ENCODE measurements around the gene PDIA5.

The PDIA5 gene

GRCh38 chr3:123036352-123037014 lies 30.3 kb upstream of the PDIA5 start:
- peak; percentile 51 to 58 for DNase-seq (ENCODE audit: low read depth in 1 of 2, low spot score in 1 of 2)
- TF ChIP-seq SPI1 (IDR thresholded peaks at IDR 0.05; ENCODE audit: borderline replicate concordance, low read depth) = no peak
- no peak for TF ChIP-seq REST (IDR thresholded peaks at IDR 0.05; ENCODE audit: insufficient replicate concordance, low read depth)
- TF ChIP-seq POLR2AphosphoS5 (IDR thresholded peaks at IDR 0.05; ENCODE audit: low read depth) = peak; percentile 35; the same call in 1 of the 2 replicates
- Histone ChIP-seq H3K27ac (replicated peaks) (no peak overlapping the region), H3K4me3 (replicated peaks; ENCODE audit: insufficient read depth, low read length) (no peak overlapping the region), H3K27me3 (ENCODE audit: insufficient read depth, poor library complexity, severe bottlenecking) (no peaks in the 10 kb centered on the region)

- H3K27ac ChIP-seq (replicated peaks) = no peak overlapping the region
- H3K4me3 ChIP-seq (replicated peaks; ENCODE audit: insufficient read depth, low read length) = no peak overlapping the region
- TF ChIP-seq SPI1 (IDR thresholded peaks at IDR 0.05; ENCODE audit: borderline replicate concordance, low read depth) (no peak), GABPA (IDR thresholded peaks at IDR 0.05; ENCODE audit: low read depth) (no peak), REST (IDR thresholded peaks at IDR 0.05; ENCODE audit: insufficient replicate concordance, low read depth) (no peak), POLR2AphosphoS5 (IDR thresholded peaks at IDR 0.05; ENCODE audit: low read depth) (no peak), CTCF (IDR thresholded peaks at IDR 0.05; ENCODE audit: insufficient read depth, low read length) (no peak)
- no peak for DNase-seq (ENCODE audit: low read depth in 1 of 2, low spot score in 1 of 2)
- no peaks in the 10 kb centered on the region for H3K27me3 ChIP-seq (ENCODE audit: insufficient read depth, poor library complexity, severe bottlenecking)
These were observed 29.8 kb upstream of the PDIA5 start for GRCh38 chr3:123037015-123037375.

- Histone ChIP-seq H3K27ac (replicated peaks) (no peak overlapping the region), H3K4me3 (replicated peaks; ENCODE audit: insufficient read depth, low read length) (no peak overlapping the region), H3K27me3 (ENCODE audit: insufficient read depth, poor library complexity, severe bottlenecking) (no peaks in the 10 kb centered on the region)
- TF ChIP-seq SPI1 (IDR thresholded peaks at IDR 0.05; ENCODE audit: borderline replicate concordance, low read depth) (no peak), GABPA (IDR thresholded peaks at IDR 0.05; ENCODE audit: low read depth) (no peak), CTCF (IDR thresholded peaks at IDR 0.05; ENCODE audit: insufficient read depth, low read length) (no peak), POLR2AphosphoS5 (IDR thresholded peaks at IDR 0.05; ENCODE audit: low read depth) (no peak), REST (IDR thresholded peaks at IDR 0.05; ENCODE audit: insufficient replicate concordance, low read depth) (no peak)
- no peak for DNase-seq (ENCODE audit: low read depth in 1 of 2, low spot score in 1 of 2)
These were observed 28.1 kb upstream of the PDIA5 start for GRCh38 chr3:123038751-123039150.
